Neuronal stem cell (in vitro differentiated cells): ENCODE measurements around the gene ATG16L2.
A peak's percentile ranks its signal among the peaks of the same experiment; 100 is the strongest.
"Not testable (repeated sequence)": the region's sequence is repeated elsewhere in the genome, so short reads cannot be mapped to it uniquely, and the experiment has no call there.

Experiments
- DNase-seq: peaks from one replicate; pipeline ENCODE4 v3.0.0-alpha.2; 2013; ENCODE audit warnings: low spot score
- H2AFZ ChIP-seq: one replicate; pipeline ENCODE4 v1.6.1; 2013; ENCODE audit warnings: mild to moderate bottlenecking, low read length, inconsistent platforms
- H2AK5ac ChIP-seq: 2 replicates; pipeline ENCODE4 v1.6.1; 2013; ENCODE audit warnings: low read depth, mild to moderate bottlenecking, inconsistent platforms, low read length, moderate library complexity, mixed read lengths
- H2BK120ac ChIP-seq: 2 replicates; pipeline ENCODE4 v1.6.1; 2013; ENCODE audit warnings: low read depth, mild to moderate bottlenecking, inconsistent platforms, low read length, moderate library complexity, mixed read lengths
- H2BK12ac ChIP-seq: one replicate; pipeline ENCODE4 v1.6.1; 2013; ENCODE audit warnings: low read length, inconsistent platforms
- H2BK15ac ChIP-seq: 2 replicates; pipeline ENCODE4 v1.6.1; 2013; ENCODE audit warnings: mild to moderate bottlenecking, low read length, inconsistent platforms, mixed read lengths
- H2BK5ac ChIP-seq: one replicate; pipeline ENCODE4 v1.6.1; 2013; ENCODE audit warnings: inconsistent platforms, mild to moderate bottlenecking, low read length, moderate library complexity
- H3K14ac ChIP-seq: one replicate; pipeline ENCODE4 v1.6.1; 2013; ENCODE audit warnings: low read length, inconsistent platforms
- H3K18ac ChIP-seq: 2 replicates; pipeline ENCODE4 v1.6.1; 2013; ENCODE audit warnings: low read length, inconsistent platforms
- H3K23ac ChIP-seq: 2 replicates; pipeline ENCODE4 v1.6.1; 2013; ENCODE audit warnings: low read depth, mild to moderate bottlenecking, mixed read lengths, low read length, inconsistent platforms; ENCODE audit not compliant: poor library complexity
- H3K27ac ChIP-seq: replicated peaks from 3 replicates; pipeline ENCODE4 v1.5.1; 2013; ENCODE audit warnings: low read length, inconsistent platforms
- H3K27me3 ChIP-seq, 3 experiments: 2 replicates each; pipeline ENCODE4 v1.6.1; 2013; ENCODE audit warnings: low read length in 3 of 3, mild to moderate bottlenecking in 2 of 3, inconsistent platforms in 1 of 3, low read depth in 1 of 3, mixed read lengths in 1 of 3, moderate library complexity in 1 of 3; ENCODE audit not compliant: control insufficient read depth in 3 of 3, insufficient read depth in 3 of 3
- H3K36me3 ChIP-seq, 2 donors: replicated peaks in 1 of 2; 2 replicates each; pipeline ENCODE4 v1.6.1; 2013; ENCODE audit warnings: low read length in 2 of 2; ENCODE audit not compliant: control insufficient read depth in 2 of 2, insufficient read depth in 2 of 2
- H3K4ac ChIP-seq: 2 replicates; pipeline ENCODE4 v1.6.1; 2013; ENCODE audit warnings: inconsistent platforms, mild to moderate bottlenecking, low read length, moderate library complexity
- H3K4me1 ChIP-seq, 2 donors: 1 replicate in 1 of 2; 2 replicates in 1 of 2; pipeline ENCODE4 v1.6.1; 2013; ENCODE audit warnings: low read length in 2 of 2, low read depth in 1 of 2; ENCODE audit not compliant: control insufficient read depth in 2 of 2, insufficient read depth in 1 of 2
- H3K4me2 ChIP-seq: one replicate; pipeline ENCODE4 v1.6.1; 2013; ENCODE audit warnings: mild to moderate bottlenecking, low read length, inconsistent platforms; ENCODE audit not compliant: insufficient read depth, poor library complexity, severe bottlenecking
- H3K4me3 ChIP-seq, 2 donors: 2 replicates each; pipeline ENCODE4 v1.5.1; 2013; ENCODE audit warnings: low read length in 2 of 2, mild to moderate bottlenecking in 2 of 2, inconsistent platforms in 1 of 2, moderate library complexity in 1 of 2
- H3K79me1 ChIP-seq: one replicate; pipeline ENCODE4 v1.6.1; 2013; ENCODE audit warnings: low read depth, mild to moderate bottlenecking, inconsistent platforms, low read length, moderate library complexity
- H3K9ac ChIP-seq: one replicate; pipeline ENCODE4 v1.6.1; 2013; ENCODE audit warnings: mild to moderate bottlenecking, low read depth, low read length, inconsistent platforms; ENCODE audit not compliant: poor library complexity
- H3K9me3 ChIP-seq, 2 donors: replicated peaks in 1 of 2; 2 replicates each; pipeline versions ENCODE3 to v1.6.1; 2013; ENCODE audit warnings: low read length in 2 of 2, mild to moderate bottlenecking in 2 of 2, inconsistent platforms in 1 of 2, low read depth in 1 of 2, mixed read lengths in 1 of 2, moderate library complexity in 1 of 2; ENCODE audit not compliant: control insufficient read depth in 2 of 2, insufficient read depth in 1 of 2
- H4K8ac ChIP-seq: one replicate; pipeline ENCODE4 v1.6.1; 2013; ENCODE audit warnings: low read depth, mild to moderate bottlenecking, inconsistent platforms, low read length, moderate library complexity
- H4K91ac ChIP-seq: one replicate; pipeline ENCODE4 v1.6.1; 2013; ENCODE audit warnings: low read length, low read depth, mild to moderate bottlenecking, inconsistent platforms; ENCODE audit not compliant: poor library complexity
- WGBS, 2 donors: extraction: QIAGEN DNeasy Blood & Tissue Kit; methylation state at CpG; one replicate each; pipeline ENCODE4 v1.1.7; 2013; ENCODE audit warnings: missing lambda C conversion rate in 2 of 2, mixed read lengths in 1 of 2; ENCODE audit not compliant: insufficient read length in 2 of 2, insufficient replicate concordance in 1 of 2; ENCODE audit errors: extremely low coverage in 2 of 2; 5-methylcytosine and 5-hydroxymethylcytosine counted together

ATG16L2 gene

GRCh38 chr11:72827656-72828055, 13.4 kb downstream of the ATG16L2 start:
- H3K79me1 ChIP-seq, H3K36me3 ChIP-seq, H3K4me2 ChIP-seq, H3K14ac ChIP-seq, H2BK120ac ChIP-seq, H3K23ac ChIP-seq, H2BK12ac ChIP-seq, H3K27ac ChIP-seq, H2BK5ac ChIP-seq, H2AK5ac ChIP-seq, H4K8ac ChIP-seq, H4K91ac ChIP-seq, H3K27me3 ChIP-seq, H3K9me3 ChIP-seq, H3K4ac ChIP-seq, H3K18ac ChIP-seq, H3K4me1 ChIP-seq, DNase-seq, H2BK15ac ChIP-seq, H3K4me3 ChIP-seq, H3K9ac ChIP-seq, H2AFZ ChIP-seq: not testable (repeated sequence)
- WGBS, 2 donors = no CpG with 5 or more reads among the region's 11 CpGs

GRCh38 chr11:72828081-72828567, 13.9 kb downstream of the ATG16L2 start:
- no peak overlapping the region for H2BK12ac ChIP-seq
- no peak overlapping the region for H3K18ac ChIP-seq
- H3K27ac ChIP-seq = no peak overlapping the region
- DNase-seq = no peak
- H2BK5ac ChIP-seq = no peak overlapping the region
- H2AFZ ChIP-seq = no peak overlapping the region
- peaks cover 5 to 6% of the 10 kb centered on the region in 2 donors for H3K4me1 ChIP-seq
- no peak overlapping the region for H3K4me2 ChIP-seq
- H2BK15ac ChIP-seq = no peak overlapping the region
- no peak overlapping the region for H2AK5ac ChIP-seq
- no peak overlapping the region for H4K91ac ChIP-seq
- no peak overlapping the region for H3K4ac ChIP-seq
- H3K4me3 ChIP-seq = no peak overlapping the region
- H3K23ac ChIP-seq = peak overlapping the region; percentile 76
- no peaks in the 10 kb centered on the region for H3K79me1 ChIP-seq
- H3K9ac ChIP-seq = no peak overlapping the region
- no CpG with 5 or more reads among the region's 11 CpGs for WGBS, 2 donors
- peak overlapping the region; percentile 0 for H3K14ac ChIP-seq
- H4K8ac ChIP-seq = no peak overlapping the region
- H2BK120ac ChIP-seq = no peak overlapping the region
- H3K36me3 ChIP-seq = peaks cover 2 to 4% of the 10 kb centered on the region in 2 donors
- H3K27me3 ChIP-seq = no peaks in the 10 kb centered on the region
- no peaks in the 10 kb centered on the region for H3K9me3 ChIP-seq

GRCh38 chr11:72828692-72829101, 14.5 kb downstream of the ATG16L2 start:
- no peak for DNase-seq
- WGBS, 2 donors = no CpG with 5 or more reads among the region's 7 CpGs
- H2BK12ac ChIP-seq = no peak overlapping the region
- H3K4me2 ChIP-seq = no peak overlapping the region
- H3K9ac ChIP-seq = no peak overlapping the region
- peak overlapping the region; percentile 86 for H4K8ac ChIP-seq
- H2AFZ ChIP-seq = no peak overlapping the region
- peaks cover 2 to 4% of the 10 kb centered on the region in 2 donors for H3K36me3 ChIP-seq
- no peaks in the 10 kb centered on the region for H3K9me3 ChIP-seq
- H3K27ac ChIP-seq = no peak overlapping the region
- no peak overlapping the region for H2BK15ac ChIP-seq
- H3K79me1 ChIP-seq = no peaks in the 10 kb centered on the region
- no peak overlapping the region for H3K4me3 ChIP-seq
- H3K23ac ChIP-seq = peak overlapping the region; percentile 76
- no peak overlapping the region for H4K91ac ChIP-seq
- peaks cover 5 to 6% of the 10 kb centered on the region in 2 donors for H3K4me1 ChIP-seq
- H3K18ac ChIP-seq = no peak overlapping the region
- H2BK5ac ChIP-seq = no peak overlapping the region
- no peak overlapping the region for H3K14ac ChIP-seq
- H3K27me3 ChIP-seq = no peaks in the 10 kb centered on the region
- no peak overlapping the region for H2BK120ac ChIP-seq
- H2AK5ac ChIP-seq = no peak overlapping the region
- H3K4ac ChIP-seq = no peak overlapping the region

- WGBS, 2 donors = no CpG with 5 or more reads among the region's 13 CpGs
- Histone ChIP-seq H3K4me1 (peaks cover 5 to 6% of the 10 kb centered on the region in 2 donors), H2AK5ac (no peak overlapping the region), H4K91ac (no peak overlapping the region), H3K4me2 (no peak overlapping the region), H3K9ac (no peak overlapping the region), H2BK120ac (no peak overlapping the region), H3K14ac (no peak overlapping the region), H3K23ac (no peak overlapping the region), H2BK15ac (no peak overlapping the region), H3K27ac (no peak overlapping the region), H3K4ac (no peak overlapping the region), H3K27me3 (no peaks in the 10 kb centered on the region), H3K36me3 (peaks cover 2 to 4% of the 10 kb centered on the region in 2 donors), H2BK5ac (no peak overlapping the region), H3K4me3 (no peak overlapping the region), H3K9me3 (no peaks in the 10 kb centered on the region), H2BK12ac (no peak overlapping the region), H3K79me1 (no peaks in the 10 kb centered on the region), H3K18ac (no peak overlapping the region), H4K8ac (peak overlapping the region; percentile 86), H2AFZ (no peak overlapping the region)
- DNase-seq = no peak
These were observed 15.0 kb downstream of the ATG16L2 start for GRCh38 chr11:72829178-72829577.
